ENCODE measurements around the gene STAG2.

GRCh38 chrX:123943074-123943473, 18.4 kb upstream of the STAG2 start:
- TF ChIP-seq CTCF (conservative IDR thresholded peaks at IDR 0.05), result no peak
- no peak for TF ChIP-seq ZFX (IDR thresholded peaks at IDR 0.05)
